Mesodermal cell (in vitro differentiated cells): Measurements from ENCODE around the gene ZNF516.
A peak's percentile ranks its signal among the peaks of the same experiment; 100 is the strongest.

Source experiments
- H3K27ac ChIP-seq: 2 replicates; pipeline ENCODE4 v1.7.0; 2013; ENCODE audit warnings: mild to moderate bottlenecking, low read depth, low read length, moderate library complexity; ENCODE audit not compliant: severe bottlenecking
- H3K36me3 ChIP-seq: 2 replicates; pipeline ENCODE4 v1.7.1; 2013; ENCODE audit warnings: mild to moderate bottlenecking, low read length, moderate library complexity; ENCODE audit not compliant: control insufficient read depth, insufficient read depth
- H3K4me1 ChIP-seq: one replicate; pipeline ENCODE4 v1.7.1; 2013; ENCODE audit warnings: mild to moderate bottlenecking, low read length; ENCODE audit not compliant: insufficient read depth, control insufficient read depth, poor library complexity, severe bottlenecking
- H3K4me3 ChIP-seq: 2 replicates; pipeline ENCODE4 v1.7.0; 2013; ENCODE audit warnings: low read length, control low read depth, mild to moderate bottlenecking; ENCODE audit not compliant: insufficient read depth, poor library complexity, severe bottlenecking; ENCODE audit errors: extremely low read depth
- H3K9me3 ChIP-seq: 2 replicates; pipeline ENCODE4 v1.7.1; 2013; ENCODE audit warnings: mild to moderate bottlenecking, low read length, moderate library complexity; ENCODE audit not compliant: control insufficient read depth
- WGBS, 2 experiments: methylation state at CpG; one replicate each; pipeline ENCODE4 v1.1.5; 2013; ENCODE audit warnings: missing lambda C conversion rate in 2 of 2; ENCODE audit not compliant: insufficient coverage in 2 of 2; 5-methylcytosine and 5-hydroxymethylcytosine counted together

Gene ZNF516

GRCh38 chr18:76524900-76525698 lies 30.1 kb upstream of the ZNF516 start:
- Histone ChIP-seq H3K36me3 (no peaks in the 10 kb centered on the region), H3K27ac (peak overlapping the region; percentile 88)
- 53 to 65% methylated on average over 13 to 17 of the region's 20 CpGs for WGBS, 2 experiments

GRCh38 chr18:76524477-76524876 lies 29.4 kb upstream of the ZNF516 start:
- Histone ChIP-seq H3K36me3 (no peaks in the 10 kb centered on the region), H3K27ac (no peak overlapping the region), H3K4me1 (peaks cover 8% of the 10 kb centered on the region), H3K9me3 (no peaks in the 10 kb centered on the region), H3K4me3 (no peak overlapping the region)
- no CpG with 5 or more reads among the region's 2 CpGs for WGBS, 2 experiments

More at GRCh38 chr18:76524900-76525698, 30.1 kb upstream of the ZNF516 start:
- Histone ChIP-seq H3K4me3 (peak overlapping the region; percentile 24), H3K9me3 (no peaks in the 10 kb centered on the region), H3K4me1 (peaks cover 8% of the 10 kb centered on the region)

GRCh38 chr18:76522551-76522950 lies 27.5 kb upstream of the ZNF516 start:
- Histone ChIP-seq H3K27ac (no peak overlapping the region), H3K36me3 (no peaks in the 10 kb centered on the region), H3K4me1 (no peaks in the 10 kb centered on the region), H3K9me3 (no peaks in the 10 kb centered on the region), H3K4me3 (no peak overlapping the region)
- WGBS, 2 experiments: no CpG with 5 or more reads among the region's 1 CpG

GRCh38 chr18:76522122-76522503 lies 27.1 kb upstream of the ZNF516 start:
- H3K4me1 ChIP-seq: no peaks in the 10 kb centered on the region
- WGBS, 2 experiments: 32 to 45% methylated on average over 11 to 15 of the region's 19 CpGs
- H3K36me3 ChIP-seq: no peaks in the 10 kb centered on the region
- H3K27ac ChIP-seq: no peak overlapping the region
- H3K4me3 ChIP-seq: no peak overlapping the region
- no peaks in the 10 kb centered on the region for H3K9me3 ChIP-seq

GRCh38 chr18:76521417-76522121 lies 26.5 kb upstream of the ZNF516 start:
- H3K9me3 ChIP-seq: no peaks in the 10 kb centered on the region
- 65 to 77% methylated on average over 3 to 6 of the region's 11 CpGs for WGBS, 2 experiments
- H3K36me3 ChIP-seq: no peaks in the 10 kb centered on the region
- H3K27ac ChIP-seq: no peak overlapping the region
- H3K4me3 ChIP-seq: no peak overlapping the region
- H3K4me1 ChIP-seq: no peaks in the 10 kb centered on the region

GRCh38 chr18:76518860-76519538 lies 24.0 kb upstream of the ZNF516 start:
- peak overlapping the region; percentile 10 for H3K4me3 ChIP-seq
- no peaks in the 10 kb centered on the region for H3K4me1 ChIP-seq
- peak overlapping the region; percentile 41 for H3K27ac ChIP-seq
- H3K36me3 ChIP-seq: no peaks in the 10 kb centered on the region
- no peaks in the 10 kb centered on the region for H3K9me3 ChIP-seq
- 4 to 21% methylated on average over 7 to 12 of the region's 18 CpGs for WGBS, 2 experiments

GRCh38 chr18:76518123-76518859 lies 23.2 kb upstream of the ZNF516 start:
- Histone ChIP-seq H3K4me1 (no peaks in the 10 kb centered on the region), H3K9me3 (no peaks in the 10 kb centered on the region), H3K27ac (peak overlapping the region; percentile 41), H3K4me3 (peak overlapping the region; percentile 10), H3K36me3 (no peaks in the 10 kb centered on the region)
- WGBS, 2 experiments: 10 to 16% methylated on average over 20 to 21 of the region's 25 CpGs

GRCh38 chr18:76515576-76515975 lies 20.5 kb upstream of the ZNF516 start:
- no peaks in the 10 kb centered on the region for H3K4me1 ChIP-seq
- H3K4me3 ChIP-seq: no peak overlapping the region
- H3K36me3 ChIP-seq: no peaks in the 10 kb centered on the region
- 80 to 100% methylated on average over 2 to 3 of the region's 3 CpGs for WGBS, 2 experiments
- H3K9me3 ChIP-seq: no peaks in the 10 kb centered on the region
- H3K27ac ChIP-seq: no peak overlapping the region

- Histone ChIP-seq H3K9me3 (no peaks in the 10 kb centered on the region), H3K4me1 (no peaks in the 10 kb centered on the region), H3K27ac (no peak overlapping the region), H3K4me3 (no peak overlapping the region), H3K36me3 (no peaks in the 10 kb centered on the region)
- 90 to 93% methylated on average over 8 of the region's 10 CpGs for WGBS, 2 experiments
Observed at GRCh38 chr18:76514573-76514972, 19.5 kb upstream of the ZNF516 start.

- peaks cover 8% of the 10 kb centered on the region for H3K4me1 ChIP-seq
- WGBS, 2 experiments: 96% methylated on average over 16 to 17 of the region's 17 CpGs
- no peak overlapping the region for H3K27ac ChIP-seq
- H3K9me3 ChIP-seq: no peaks in the 10 kb centered on the region
- no peaks in the 10 kb centered on the region for H3K36me3 ChIP-seq
- H3K4me3 ChIP-seq: no peak overlapping the region
Observed at GRCh38 chr18:76507830-76508385, 12.9 kb upstream of the ZNF516 start.
